Kidney (tissue), 22 donors: ENCODE measurements around the gene HDAC9. TPM values are rescaled to one million over a fixed set of nuclear protein-coding genes. Genes with fewer than 3 reads are reported as not detected.
A peak's percentile ranks its signal among the peaks of the same experiment; 100 is the strongest.

Experiments
- DNase-seq, 5 donors: peaks; one replicate each; pipeline ENCODE4 v3.0.0-alpha.2; 2013 to 2020
- FAIRE-seq: peaks from 2 replicates; lab custom pipeline; 2012; peaks lifted over from hg19 to GRCh38; lab: Jason Lieb, UNC
- H3K27ac ChIP-seq, 2 donors: one replicate each; pipeline ENCODE4 v1.7.0; 2013; ENCODE audit warnings: low read depth in 2 of 2, low read length in 2 of 2, inconsistent platforms in 1 of 2
- H3K27me3 ChIP-seq: one replicate; pipeline ENCODE4 v1.7.1; 2013; ENCODE audit warnings: low read length, inconsistent platforms; ENCODE audit not compliant: control insufficient read depth, insufficient read depth
- H3K36me3 ChIP-seq, 3 donors: one replicate each; pipeline versions ENCODE4 v1.7.0 to v1.7.1; 2013; ENCODE audit warnings: low read length in 3 of 3, control low read depth in 1 of 3, inconsistent platforms in 1 of 3; ENCODE audit not compliant: insufficient read depth in 3 of 3, control insufficient read depth in 2 of 3
- H3K4me1 ChIP-seq, 3 donors: one replicate each; pipeline versions ENCODE4 v1.7.0 to v1.7.1; 2013; ENCODE audit warnings: low read length in 3 of 3, inconsistent platforms in 1 of 3, low read depth in 1 of 3; ENCODE audit not compliant: control insufficient read depth in 2 of 3, insufficient read depth in 2 of 3
- H3K4me3 ChIP-seq, 3 donors: one replicate each; pipeline versions ENCODE4 v1.7.0 to v1.8.1; 2013; ENCODE audit warnings: low read length in 3 of 3, control low read depth in 1 of 3, inconsistent platforms in 1 of 3
- H3K9ac ChIP-seq, 3 donors: one replicate each; pipeline versions ENCODE4 v1.7.0 to v1.7.1; 2013; ENCODE audit warnings: low read length in 3 of 3, control low read depth in 1 of 3, inconsistent platforms in 1 of 3
- H3K9me3 ChIP-seq, 3 donors: one replicate each; pipeline versions ENCODE4 v1.7.0 to v1.7.1; 2013; ENCODE audit warnings: low read length in 3 of 3, control low read depth in 1 of 3, inconsistent platforms in 1 of 3; ENCODE audit not compliant: control insufficient read depth in 2 of 3, insufficient read depth in 1 of 3
- CTCF ChIP-seq: IDR thresholded peaks from 3 replicates; pipeline ENCODE4 v1.5.1; 2012; ENCODE audit warnings: mild to moderate bottlenecking, moderate library complexity, borderline replicate concordance; ENCODE audit not compliant: insufficient read depth; ENCODE audit errors: extremely low read depth
- intact Hi-C: fragments of 100-400 bp; cut with DNase I; formaldehyde crosslinking; loops from one replicate; pipeline ENCODE4 v1.11.1; 2022
- long read RNA-seq, 10 donors: library from polyadenylated mRNA in 1 of 10; unstranded in 1 of 10; transcript quantifications; one replicate each; pipeline ENCODE4 v2.0.0 and lab custom pipeline, GENCODE V29; 2021 to 2026
- polyA plus RNA-seq: library from polyadenylated mRNA; stranded (reverse); fragments of 350-450 nt; fragmentation: Illumina TruSeq; extraction: RNeasy Lipid Tissue Mini Kit (QIAGEN cat#74804); gene quantifications from one replicate; pipeline ENCODE4 v1.2.3, GENCODE V29; 2014; ENCODE audit warnings: low read depth, low replicate concordance; ENCODE audit not compliant: insufficient read depth
- total RNA-seq: library from RNA; stranded (reverse); fragmentation: NEBNext Ultra II Directional; extraction: Animal tissue kit (Norgen Biotek cat#: 25700); gene quantifications from one replicate; pipeline ENCODE4 v1.2.1, GENCODE V29; 2021
- donor health status: control.
- donor health status: control.
- donor health status: control.
- donor health status: control.
- donor health status: control.
- donor health status: DM: yes; HTN: yes; CAD: no.
- donor health status: Normal renal cell carcinoma (clear cell type).

Gene HDAC9
- 22.1 TPM for total RNA-seq
- 2.1 TPM for polyA plus RNA-seq
- long read RNA-seq, donor 1, partial matches to known transcripts, result 0 of 1 reads
- long read RNA-seq, donor 1, other reads (novel, unspliced or antisense), result 0 of 1 reads
- long read RNA-seq, donor 2, full-length matches to known transcripts, result 1 of 1 reads
- long read RNA-seq, donor 2, partial matches to known transcripts, result 0 of 1 reads
- long read RNA-seq, donor 2, other reads (novel, unspliced or antisense), result 0 of 1 reads
- long read RNA-seq, donor 3, partial matches to known transcripts, result 0 of 1 reads
- long read RNA-seq, donor 3, other reads (novel, unspliced or antisense), result 0 of 1 reads
- long read RNA-seq, donor 4, partial matches to known transcripts, result 22 of 42 reads
- long read RNA-seq, donor 4, other reads (novel, unspliced or antisense), result 20 of 42 reads
- long read RNA-seq, donor 5, result 0 reads
- long read RNA-seq, donor 6, partial matches to known transcripts, result 0 of 1 reads
- long read RNA-seq, donor 6, other reads (novel, unspliced or antisense), result 0 of 1 reads
- long read RNA-seq, donor 7, full-length matches to known transcripts, result 1 of 13 reads
- long read RNA-seq, donor 7, partial matches to known transcripts, result 6 of 13 reads
- long read RNA-seq, donor 7, other reads (novel, unspliced or antisense), result 6 of 13 reads
- long read RNA-seq, donor 8, result 0 reads
- long read RNA-seq, donor 9, result 0 reads
- long read RNA-seq, donor 10, result 0 reads

GRCh38 chr7:18495412-18496340 lies at the start of gene HDAC9:
Gene HDAC9 (plus strand): TSS chr7:18495749. CDS start chr7:18496303, 554 bp downstream.
- peak within 1 kb of the TSS; percentile 10 to 30 for H3K27ac ChIP-seq
- no peak for TF ChIP-seq CTCF
- no peaks in the 10 kb centered on the region for H3K4me1 ChIP-seq
- H3K27me3 ChIP-seq, result no peaks in the 10 kb centered on the region
- no peaks in the 10 kb centered on the region for H3K9me3 ChIP-seq
- H3K9ac ChIP-seq, result peak within 1 kb of the TSS in 2 of 3 donors; percentile 31 to 54
- H3K4me3 ChIP-seq, result peak within 1 kb of the TSS; percentile 50 to 63 (median 57)
- DNase-seq (peak; percentile 54 to 81 (median 57)), FAIRE-seq (no peak)
- intact Hi-C loops, result no loop called here
- H3K36me3 ChIP-seq, result no peaks in the 10 kb centered on the region

GRCh38 chr7:18445916-18446520 lies 49.5 kb upstream of the HDAC9 start:
- DNase-seq, result no peak
- no peak for FAIRE-seq

More at GRCh38 chr7:18445916-18446520, 49.5 kb upstream of the HDAC9 start:
- no peak overlapping the region for H3K9ac ChIP-seq
- no peaks in the 10 kb centered on the region for H3K9me3 ChIP-seq
- no peak overlapping the region for H3K4me3 ChIP-seq
- no peak for TF ChIP-seq CTCF
- H3K36me3 ChIP-seq, result no peaks in the 10 kb centered on the region
- intact Hi-C loops, result no loop called here
- H3K27ac ChIP-seq, result no peak overlapping the region
- no peaks in the 10 kb centered on the region for H3K4me1 ChIP-seq
- H3K27me3 ChIP-seq, result no peaks in the 10 kb centered on the region
